OCI-LY1 (cell line): ENCODE results near the gene MTF1.

ENCODE experiments used
- CTCF ChIP-seq: fragments of 200-600 bp; sonication (generic), shearing (Covaris generic); IDR thresholded peaks from 2 replicates; pipeline ENCODE4 v1.5.1; 2017; ENCODE audit warnings: mild to moderate bottlenecking, antibody characterized with exemption, low read length, moderate library complexity, mixed read lengths
- EZH2 ChIP-seq: fragments of 200-600 bp; sonication (generic), shearing (Covaris generic); IDR thresholded peaks from 2 replicates; pipeline ENCODE4 v1.8.0; 2017; ENCODE audit warnings: borderline replicate concordance, mixed run types, mild to moderate bottlenecking, antibody characterized with exemption, low read length, moderate library complexity, mixed read lengths

GRCh38 chr1:37836788-37837187 lies 22.6 kb downstream of the MTF1 start:
- TF ChIP-seq CTCF (no peak), EZH2 (no peak)
